CD4-positive, alpha-beta T cell treated with Interleukin-4 for 4 hours (primary cell): ENCODE data around the gene SMDT1.

Source experiments
- DNase-seq: peaks from one replicate; pipeline ENCODE4 v3.0.0-alpha.2; 2020

The SMDT1 gene

DNA sequence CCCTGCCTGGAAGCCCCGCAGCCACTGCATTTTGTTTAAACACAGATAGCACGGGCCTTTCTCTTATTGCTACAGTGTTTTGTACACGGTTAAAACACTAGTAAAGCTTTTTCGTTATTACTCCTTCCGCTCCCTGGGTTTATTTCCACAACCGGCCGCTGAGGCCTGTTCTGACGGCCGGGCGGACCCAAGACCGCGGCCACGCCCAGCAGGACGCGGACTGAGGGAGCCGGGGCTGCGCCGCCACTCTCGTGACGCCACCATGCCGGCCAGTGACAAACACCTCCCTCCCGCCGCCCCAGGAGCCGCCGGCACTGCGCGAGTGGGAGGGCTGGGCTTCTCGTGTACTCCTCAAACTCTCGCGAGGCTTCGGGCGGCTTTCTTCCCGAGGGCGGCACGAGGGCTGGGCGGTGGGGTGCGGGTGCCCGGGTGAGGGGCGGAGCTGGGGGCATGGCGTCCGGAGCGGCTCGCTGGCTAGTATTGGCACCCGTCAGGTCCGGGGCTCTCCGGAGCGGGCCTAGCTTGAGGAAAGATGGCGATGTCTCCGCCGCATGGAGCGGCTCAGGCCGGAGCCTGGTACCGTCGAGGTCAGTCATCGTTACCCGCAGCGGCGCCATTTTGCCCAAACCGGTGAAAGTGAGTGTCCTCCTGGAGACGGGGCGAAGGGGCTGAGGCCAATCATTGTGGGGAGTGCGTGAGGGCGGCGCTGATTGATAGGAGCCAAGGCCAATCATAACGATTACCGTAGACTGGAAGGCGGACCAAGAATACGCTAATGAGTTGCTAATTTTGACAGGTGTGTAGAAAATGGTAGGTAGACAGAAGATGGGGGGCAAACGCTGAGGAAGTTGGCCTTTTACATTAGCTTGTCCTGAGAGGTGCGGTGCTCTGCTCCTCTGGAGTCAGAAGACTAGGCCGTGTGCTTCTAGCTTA, at the start of gene SMDT1:
Gene SMDT1, plus strand, starts transcription at position 382 of the 933 bp plus-strand sequence. Its CDS starts 69 bp downstream, at position 451.
- DNase-seq, result peak; percentile 98

DNA sequence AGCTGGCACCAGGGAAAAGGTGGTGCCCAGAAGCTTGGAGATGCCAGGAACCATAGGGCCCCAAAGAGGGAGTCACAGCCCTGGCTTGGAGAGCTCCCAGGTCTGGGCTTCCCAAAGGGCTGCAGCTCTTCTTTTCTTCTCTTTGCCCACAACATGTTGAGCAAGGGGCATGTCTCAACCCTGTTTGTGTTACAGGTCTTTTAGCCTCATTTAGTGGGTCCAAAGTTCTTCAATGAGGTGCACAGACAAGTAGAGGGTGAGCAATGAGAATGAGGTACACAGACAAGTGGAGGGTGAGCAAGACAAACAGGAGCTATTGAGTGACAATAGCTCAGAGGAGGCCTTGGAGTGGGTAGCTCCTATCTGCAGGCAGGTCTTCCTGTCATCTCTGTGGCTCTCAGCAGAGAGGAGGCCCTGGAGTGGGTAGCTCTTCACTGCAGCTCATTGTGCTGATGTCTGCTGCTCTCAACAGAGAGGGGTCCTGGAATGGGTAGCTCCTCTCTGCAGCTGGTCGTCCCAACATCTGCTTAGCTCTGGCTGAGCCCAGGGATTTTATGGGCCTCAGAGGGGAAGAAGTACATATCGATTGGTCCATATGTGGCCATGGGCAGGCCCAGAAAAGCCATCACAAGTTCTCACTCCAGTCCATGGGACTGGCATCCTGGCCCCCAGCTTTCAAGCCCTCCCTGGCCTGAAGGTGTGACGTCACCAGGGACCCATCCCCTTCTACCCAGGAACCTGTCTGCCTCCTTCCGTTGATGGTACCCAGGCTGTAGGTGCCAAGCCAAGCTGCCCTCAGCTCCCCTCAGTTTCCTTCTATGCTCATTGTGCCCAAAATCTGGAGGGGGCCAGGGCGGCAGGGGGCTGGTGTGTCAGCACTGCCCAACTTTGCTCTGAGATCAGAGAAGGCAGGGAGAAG, 46.0 kb upstream of the SMDT1 start:
- DNase-seq, result no peak

DNA sequence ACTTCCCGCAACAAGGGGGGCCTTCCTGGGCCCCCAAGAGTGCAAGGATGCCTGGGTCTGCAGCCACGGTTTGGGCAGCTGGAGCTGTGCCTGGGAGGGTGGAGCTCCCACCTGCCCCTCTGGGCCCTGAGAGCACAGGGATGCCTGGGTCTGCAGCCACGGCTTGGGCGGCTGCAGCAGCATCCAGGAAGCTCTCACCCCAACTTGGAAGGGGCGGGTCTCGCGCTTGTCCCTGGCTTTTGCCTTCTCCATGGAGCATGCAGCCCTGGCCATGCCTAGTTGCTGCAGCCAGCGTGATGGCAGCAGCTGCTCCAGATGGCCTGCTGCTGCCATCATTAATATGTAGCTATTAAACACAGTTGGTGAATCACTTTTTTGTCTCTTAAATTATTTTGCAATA, 44.2 kb upstream of the SMDT1 start:
- no peak for DNase-seq

DNA sequence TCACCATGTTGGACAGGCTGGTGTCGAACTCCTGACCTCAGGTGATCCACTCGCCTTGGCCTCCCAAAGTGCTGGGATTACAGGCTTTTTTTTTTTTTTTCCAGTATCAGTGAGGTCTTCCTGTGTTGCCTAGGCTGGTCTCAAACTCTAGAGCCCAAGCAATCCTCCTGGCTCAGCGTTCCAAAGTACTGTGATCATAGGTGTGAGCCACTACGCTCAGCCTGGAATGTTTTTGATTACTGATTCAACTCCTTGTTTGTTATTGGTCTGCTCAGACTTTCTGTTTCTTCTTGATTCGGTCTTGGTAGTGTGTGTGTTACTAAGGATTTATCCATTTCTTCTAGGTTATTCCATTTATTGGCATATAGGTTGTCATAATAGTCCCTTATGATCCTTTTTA, 40.2 kb upstream of the SMDT1 start:
- no peak for DNase-seq

- no peak for DNase-seq
Observed at GRCh38 chr22:42041784-42042183, 37.7 kb upstream of the SMDT1 start.

GRCh38 chr22:42050641-42051180, 28.8 kb upstream of the SMDT1 start:
- no peak for DNase-seq

DNA sequence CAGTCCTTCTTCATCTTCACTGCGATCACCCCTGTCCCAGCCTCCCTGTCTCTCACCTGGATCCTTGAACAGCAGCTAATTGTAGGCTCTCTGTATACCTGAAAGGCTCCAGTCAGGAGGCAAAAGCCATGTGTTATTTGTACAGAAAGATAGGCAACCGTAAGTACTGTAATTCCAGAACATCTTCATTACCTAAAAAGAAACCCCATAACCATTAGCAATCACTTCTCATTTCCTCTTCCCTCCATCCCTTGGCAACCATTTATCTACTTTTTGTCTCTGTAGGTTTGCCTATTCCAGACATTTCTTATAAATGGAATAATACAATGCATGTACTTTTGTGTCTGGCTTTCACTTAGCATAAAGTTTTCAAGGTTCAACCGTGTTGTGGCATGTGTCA, 26.7 kb upstream of the SMDT1 start:
- no peak for DNase-seq

GRCh38 chr22:42056757-42057511, 22.6 kb upstream of the SMDT1 start:
- DNase-seq, result no peak

GRCh38 chr22:42060489-42060888, 19.0 kb upstream of the SMDT1 start:
- no peak for DNase-seq

GRCh38 chr22:42061041-42061440, 18.5 kb upstream of the SMDT1 start:
- DNase-seq, result no peak

DNA sequence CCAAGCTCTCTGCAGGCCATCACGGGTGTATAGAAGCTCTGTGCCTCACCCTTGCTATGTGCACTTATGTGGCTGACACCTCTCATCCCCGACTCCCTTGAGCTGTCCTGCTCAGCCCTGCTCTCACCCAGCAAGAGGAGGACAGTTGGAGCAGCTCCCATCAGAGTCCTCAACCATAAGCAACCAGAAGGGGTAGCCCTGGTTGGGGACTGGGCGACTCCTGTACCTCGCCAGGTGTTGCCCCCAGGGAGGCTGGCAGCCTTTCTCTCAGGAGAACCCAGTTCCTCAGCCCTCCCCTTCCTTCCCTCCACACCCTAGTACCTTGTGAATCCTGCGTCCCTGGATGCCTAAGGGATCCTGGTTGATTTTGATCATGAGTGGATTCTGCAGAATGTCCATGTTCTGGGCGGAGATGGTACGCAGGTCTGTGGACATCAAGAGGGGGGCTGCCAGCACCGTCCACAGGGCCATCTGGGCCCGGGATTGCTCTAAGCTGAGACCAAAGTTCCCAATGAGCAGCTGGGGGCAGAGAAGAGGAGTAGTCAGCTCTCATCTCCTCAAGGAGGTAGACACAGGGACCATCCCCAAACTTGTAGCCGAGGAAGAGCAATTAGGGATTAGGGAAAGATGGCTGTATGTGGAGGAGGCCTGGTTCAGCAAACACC, 16.9 kb upstream of the SMDT1 start:
- DNase-seq, result no peak

GRCh38 chr22:42064629-42065028, 14.9 kb upstream of the SMDT1 start:
- DNase-seq, result no peak

DNA sequence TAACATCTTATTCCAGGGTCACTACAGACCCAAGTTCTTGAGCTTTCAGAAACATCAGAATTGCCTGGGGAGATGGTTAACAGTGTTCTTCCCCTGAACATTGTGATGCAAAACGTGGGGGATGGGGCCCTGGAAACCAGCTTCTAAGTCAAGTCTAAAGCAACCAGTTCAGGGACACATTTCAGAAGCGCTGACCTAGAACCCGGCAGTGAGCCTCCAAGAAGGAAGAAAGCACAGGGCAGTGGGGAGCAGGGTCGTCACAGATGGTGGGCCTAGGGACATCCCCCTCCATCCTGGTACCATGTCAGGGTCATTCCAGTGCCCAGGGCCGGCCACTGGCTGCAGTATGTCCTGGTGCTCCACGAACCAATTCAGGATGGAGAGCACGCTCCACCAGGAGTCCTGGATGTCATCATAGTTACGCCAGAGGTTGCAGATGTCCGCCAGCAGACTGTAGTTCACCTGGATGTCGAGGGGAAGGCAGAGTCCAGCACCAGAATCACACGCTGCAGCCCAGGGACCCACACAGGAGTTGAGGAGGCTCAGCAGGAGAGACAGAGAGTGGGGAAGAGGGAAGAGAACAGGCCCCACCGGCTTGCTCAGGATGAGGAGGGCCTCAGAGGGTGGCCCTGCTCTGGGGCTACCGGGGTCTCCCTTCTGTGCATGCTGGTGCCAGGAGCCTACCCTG, 13.9 kb upstream of the SMDT1 start:
- DNase-seq, result no peak

- DNase-seq, result no peak
Observed at GRCh38 chr22:42066126-42066761, 13.3 kb upstream of the SMDT1 start.

GRCh38 chr22:42066937-42067336, 12.6 kb upstream of the SMDT1 start:
- no peak for DNase-seq

- DNase-seq, result no peak
Observed at GRCh38 chr22:42067671-42068251, 11.7 kb upstream of the SMDT1 start.

DNA sequence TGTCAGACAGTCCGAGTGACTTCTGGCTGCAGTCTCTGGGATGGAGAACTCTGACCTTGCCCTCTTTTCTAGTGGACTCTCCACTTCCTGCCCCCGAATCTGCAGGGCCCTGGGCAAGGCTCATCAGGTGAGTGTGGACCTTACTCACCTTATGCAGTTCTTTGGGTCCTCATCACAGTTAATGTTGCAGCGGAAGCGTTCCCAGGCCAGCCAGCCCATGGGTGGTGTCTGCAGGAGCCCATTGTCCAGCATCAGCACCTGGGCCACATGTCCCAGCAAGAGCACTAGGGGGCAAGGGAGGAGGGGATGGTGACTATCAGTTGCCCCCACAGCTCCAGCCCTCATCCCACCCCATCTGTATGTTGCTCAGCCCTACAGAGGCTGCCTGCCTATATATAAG, 11.2 kb upstream of the SMDT1 start:
- no peak for DNase-seq

DNA sequence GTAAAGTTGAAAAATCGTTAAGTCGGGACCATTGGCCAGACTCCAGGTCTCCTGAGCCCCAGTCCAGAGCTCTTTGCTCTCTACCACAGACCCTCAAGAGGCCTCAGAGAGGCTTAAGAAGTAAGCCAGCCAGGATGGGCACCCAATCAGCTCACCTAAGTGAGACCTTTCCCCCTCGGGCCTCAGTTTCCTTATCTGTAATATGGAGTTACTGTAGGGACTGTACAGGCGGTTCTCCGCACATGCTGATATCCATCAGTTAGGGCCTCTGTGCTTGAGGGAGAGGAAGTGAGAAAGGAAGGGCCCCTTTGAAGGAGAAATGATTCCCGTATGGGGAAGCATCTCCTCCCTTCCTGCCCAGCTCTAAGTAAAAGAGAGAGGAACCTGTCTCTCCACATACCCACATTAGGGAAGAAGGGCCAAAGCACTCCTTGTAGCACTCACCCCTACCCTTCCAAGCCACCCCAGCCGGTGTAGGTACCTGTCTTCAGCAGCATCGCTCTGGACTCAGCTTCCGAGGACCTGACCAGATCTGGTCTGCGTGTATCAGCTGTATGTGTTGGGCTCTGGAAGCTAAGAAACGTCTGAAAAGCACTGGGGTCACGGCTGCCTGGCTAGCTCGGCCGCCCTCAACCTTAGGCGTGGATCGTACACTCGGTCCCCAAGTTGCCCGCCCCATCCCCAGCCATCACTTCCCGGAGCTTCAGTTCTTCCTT, 9.5 kb upstream of the SMDT1 start:
- DNase-seq, result peak; percentile 14

DNA sequence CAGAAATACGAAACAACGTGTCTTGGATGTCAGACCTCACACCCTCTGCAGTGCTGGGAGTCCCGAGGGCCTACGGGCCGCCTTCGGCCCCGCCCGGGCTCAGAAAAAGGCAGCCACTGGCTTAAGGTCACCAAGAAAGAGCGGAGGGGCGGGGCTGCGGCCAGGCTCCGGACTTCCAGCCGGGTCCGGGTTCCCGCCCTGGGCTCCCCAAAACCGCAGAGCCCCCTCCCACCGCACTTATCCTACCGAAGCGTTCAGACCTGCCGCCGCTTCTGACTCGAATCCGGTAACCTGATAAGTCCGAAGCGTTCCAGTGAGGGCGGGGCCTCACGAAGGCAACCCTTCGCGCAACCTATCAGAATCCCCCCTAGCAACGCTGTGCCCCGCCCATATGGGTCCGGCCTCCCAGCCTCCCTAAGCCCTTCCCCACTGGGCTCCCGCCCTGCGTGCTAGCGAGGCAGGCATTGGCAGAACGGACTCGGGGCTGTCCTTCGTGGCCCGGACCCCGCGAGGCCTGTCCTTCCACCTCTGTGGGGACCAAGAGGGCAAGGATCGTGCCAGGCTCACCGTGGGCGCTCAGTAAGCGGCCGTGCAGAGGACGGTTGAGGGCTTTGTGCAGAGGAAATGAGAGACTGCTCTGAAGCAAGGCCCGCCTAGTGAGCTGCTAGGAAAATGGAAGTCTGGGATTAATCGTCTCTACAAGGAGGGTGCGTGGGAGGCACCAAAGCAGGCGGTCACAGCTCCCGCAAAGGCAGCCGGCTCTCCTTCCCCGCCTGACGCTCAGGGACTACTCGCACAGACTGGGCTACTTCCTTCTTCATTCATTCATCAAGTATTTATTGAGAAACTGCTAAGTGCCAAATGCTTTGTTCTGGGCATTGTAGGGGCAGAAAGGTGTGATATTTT, 8.7 kb upstream of the SMDT1 start, which contains the start of gene NAGA:
Gene NAGA, minus strand, starts transcription at position 296 of the 906 bp plus-strand sequence. CDS start 515 bp downstream, outside the sequence.
- peak; percentile 90 for DNase-seq
